Measurements from ENCODE around the gene MACROD2. TPM values are rescaled to one million over a fixed set of nuclear protein-coding genes. Genes with fewer than 3 reads are reported as not detected.

The MACROD2 gene
- total and polyA plus RNA-seq, 2 of the 4 experiments (the other 2 are of a cell fraction) = not detected

DNA sequence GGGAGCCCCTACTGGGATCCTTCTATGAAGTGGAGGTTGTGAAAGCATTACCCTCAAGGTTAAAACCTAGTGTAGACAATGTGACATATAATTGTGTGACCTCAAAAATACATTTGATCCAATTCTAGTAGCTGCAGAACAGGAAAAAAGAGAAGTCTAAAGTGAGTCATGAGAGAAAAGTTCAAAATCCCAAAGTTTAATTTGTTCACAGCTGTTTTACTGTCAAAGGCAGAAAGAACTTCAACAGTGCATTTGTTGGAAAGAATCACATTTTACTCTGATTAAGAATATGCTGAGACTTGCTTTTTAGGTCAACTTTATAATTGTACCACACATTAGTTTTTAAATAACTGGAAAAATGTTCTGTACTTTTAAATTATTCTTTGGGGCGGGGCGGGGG is 1369.5 kb downstream of the MACROD2 start:
- no peak overlapping the region for H3K14ac ChIP-seq (replicated peaks; ENCODE audit: low read depth, low read length)
- DNase-seq (no peak), ATAC-seq (ENCODE audit: low read depth) (no peak)
- H4K8ac ChIP-seq (ENCODE audit: low read depth in 2 of 2, low read length in 2 of 2) = no peak overlapping the region
- in situ Hi-C loops (cut with MboI; ENCODE audit: low sequenced_read_pairs) = no loop called here
- no TSS peak for BruUV-seq (replicated peaks)
- no peaks in the 10 kb centered on the region for H3K4me1 ChIP-seq (ENCODE audit: control insufficient read depth, insufficient read depth, low read length)
- no peak overlapping the region for H2AK5ac ChIP-seq (ENCODE audit: low read depth, low read length)
- ChIA-PET CTCF (no interaction called here), POLR2A (ENCODE audit: unreplicated experiment) (no interaction called here)
- H3K27me3 ChIP-seq (ENCODE audit: control insufficient read depth, insufficient read depth, low read length) = no peaks in the 10 kb centered on the region
- H3K36me3 ChIP-seq (ENCODE audit: control insufficient read depth, insufficient read depth, low read length) = no peaks in the 10 kb centered on the region
- H2BK15ac ChIP-seq (ENCODE audit: low read depth, low read length) = no peak overlapping the region
- no peak overlapping the region for H4K91ac ChIP-seq (ENCODE audit: insufficient read depth, low read depth, low read length)
- H2AFZ ChIP-seq (replicated peaks; ENCODE audit: low read length, poor library complexity) = no peak overlapping the region
- no peaks in the 10 kb centered on the region for H4K20me1 ChIP-seq (ENCODE audit: insufficient read depth, low read length)
- no peak overlapping the region for H3K23ac ChIP-seq (ENCODE audit: low read depth, low read length)
- no peak overlapping the region for H3K4me2 ChIP-seq (ENCODE audit: low read depth, low read length)
- H3K9me1 ChIP-seq (ENCODE audit: insufficient read depth, low read length) = no peaks in the 10 kb centered on the region
- intact Hi-C loops (cut with micrococcal nuclease) = no loop called here
- no peak overlapping the region for H4K5ac ChIP-seq (ENCODE audit: low read depth, low read length)
- no peak for TF ChIP-seq POLR2A (IDR thresholded peaks at IDR 0.05; ENCODE audit: low read depth, low read length)
- no peak for TF ChIP-seq CEBPB (IDR thresholded peaks at IDR 0.05; ENCODE audit: low read depth, low read length)
- no peak for TF ChIP-seq FOS (IDR thresholded peaks at IDR 0.05; ENCODE audit: low read depth, low read length)
- TF ChIP-seq RAD21 (IDR thresholded peaks at IDR 0.05; ENCODE audit: low read length) = no peak
- TF ChIP-seq ELK1 (IDR thresholded peaks at IDR 0.05; ENCODE audit: borderline replicate concordance, low read depth, low read length) = no peak
- TF ChIP-seq CHD1 (IDR thresholded peaks at IDR 0.05; ENCODE audit: low read depth, low read length) = no peak
- no peak for TF ChIP-seq NFE2L2 (IDR thresholded peaks at IDR 0.05; ENCODE audit: low read depth, low read length)
- TF ChIP-seq, protein P1, sequence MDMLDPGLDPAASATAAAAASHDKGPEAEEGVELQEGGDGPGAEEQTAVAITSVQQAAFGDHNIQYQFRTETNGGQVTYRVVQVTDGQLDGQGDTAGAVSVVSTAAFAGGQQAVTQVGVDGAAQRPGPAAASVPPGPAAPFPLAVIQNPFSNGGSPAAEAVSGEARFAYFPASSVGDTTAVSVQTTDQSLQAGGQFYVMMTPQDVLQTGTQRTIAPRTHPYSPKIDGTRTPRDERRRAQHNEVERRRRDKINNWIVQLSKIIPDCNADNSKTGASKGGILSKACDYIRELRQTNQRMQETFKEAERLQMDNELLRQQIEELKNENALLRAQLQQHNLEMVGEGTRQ (IDR thresholded peaks at IDR 0.05; ENCODE audit: low read depth, low read length) = no peak
- TF ChIP-seq BHLHE40 (IDR thresholded peaks at IDR 0.05; ENCODE audit: low read depth, low read length) = no peak
- no peak for TF ChIP-seq RFX5 (IDR thresholded peaks at IDR 0.05; ENCODE audit: low read depth, low read length)
- no peak for TF ChIP-seq RCOR1 (IDR thresholded peaks at IDR 0.05; ENCODE audit: insufficient replicate concordance, low read length)
- no peak for TF ChIP-seq CTCF (conservative IDR thresholded peaks at IDR 0.05; ENCODE audit: low read depth, low read length)
- TF ChIP-seq SMC3 (IDR thresholded peaks at IDR 0.05; ENCODE audit: low read depth, low read length) = no peak
- TF ChIP-seq MAFK (IDR thresholded peaks at IDR 0.05; ENCODE audit: low read depth, low read length) = no peak
- dilution Hi-C loops (cut with HindIII; ENCODE audit: low sequenced_read_pairs, unreplicated experiment) = no loop called here
- H3K18ac ChIP-seq (ENCODE audit: low read depth, low read length) = no peak overlapping the region
- no peak overlapping the region for H3K4ac ChIP-seq (ENCODE audit: low read depth, low read length)
- H3K9ac ChIP-seq (ENCODE audit: low read depth, low read length) = no peak overlapping the region
- no peak overlapping the region for H2BK5ac ChIP-seq (ENCODE audit: low read depth, low read length, poor library complexity, severe bottlenecking)
- H2AK9ac ChIP-seq (replicated peaks; ENCODE audit: low read depth, low read length, poor library complexity) = no peak overlapping the region
- H2BK120ac ChIP-seq (ENCODE audit: low read depth, low read length) = no peak overlapping the region
- no peak overlapping the region for H3K56ac ChIP-seq (ENCODE audit: extremely low read depth, insufficient read depth, low read length)
- no peak overlapping the region for H3K4me3 ChIP-seq (ENCODE audit: insufficient read depth, low read depth, low read length)
- no peak overlapping the region for H3K27ac ChIP-seq (ENCODE audit: insufficient read depth, low read length)
- no peaks in the 10 kb centered on the region for H3K79me1 ChIP-seq (ENCODE audit: low read depth in 1 of 2, low read length in 2 of 2)
- no peak overlapping the region for H2BK20ac ChIP-seq (ENCODE audit: low read depth, low read length)
- WGBS, 2 experiments (ENCODE audit: extremely low coverage in 2 of 2, insufficient read length in 1 of 2) = no CpG with 5 or more reads among the region's 2 CpGs
- peaks cover 2% of the 10 kb centered on the region; the same call in 1 of the 2 replicates for H3K9me3 ChIP-seq (ENCODE audit: control insufficient read depth, insufficient read depth, low read length)

Data from IMR-90 (cell line).